Keratinocyte (primary cell): ENCODE data around the gene CASP6.

Source experiments
- CTCF ChIP-seq, 3 experiments: IDR thresholded peaks in 1 of 3; conservative IDR thresholded peaks in 1 of 3; optimal IDR thresholded peaks in 1 of 3; 2 replicates in 2 of 3; 3 replicates in 1 of 3; pipeline versions ENCODE3 to v1.5.1; 2011; ENCODE audit warnings: low read length in 3 of 3, mild to moderate bottlenecking in 3 of 3, moderate library complexity in 2 of 3, control low read depth in 1 of 3, inconsistent platforms in 1 of 3; ENCODE audit not compliant: insufficient read depth in 2 of 3; ENCODE audit errors: extremely low read depth in 1 of 3
- EZH2 ChIP-seq: IDR thresholded peaks from one replicate; pipeline ENCODE4 v1.6.1; 2012; ENCODE audit warnings: inconsistent platforms, mild to moderate bottlenecking, low read length, moderate library complexity

GRCh38 chr4:109722357-109722756 lies 19.1 kb upstream of the CASP6 start:
- TF ChIP-seq CTCF (optimal IDR thresholded peaks at IDR 0.05 in 1 of 3, IDR thresholded peaks at IDR 0.05 in 1 of 3, conservative IDR thresholded peaks at IDR 0.05 in 1 of 3; ENCODE audit: extremely low read depth in 1 of 3, insufficient read depth in 2 of 3, low read length in 3 of 3): no peak
- TF ChIP-seq EZH2: no peak
